ENCODE data around the gene PRPF40B. TPM values are rescaled to one million over a fixed set of nuclear protein-coding genes. Genes with fewer than 3 reads are reported as not detected.

PRPF40B gene
- total RNA-seq, 1 donor = 5.4 TPM

DNA sequence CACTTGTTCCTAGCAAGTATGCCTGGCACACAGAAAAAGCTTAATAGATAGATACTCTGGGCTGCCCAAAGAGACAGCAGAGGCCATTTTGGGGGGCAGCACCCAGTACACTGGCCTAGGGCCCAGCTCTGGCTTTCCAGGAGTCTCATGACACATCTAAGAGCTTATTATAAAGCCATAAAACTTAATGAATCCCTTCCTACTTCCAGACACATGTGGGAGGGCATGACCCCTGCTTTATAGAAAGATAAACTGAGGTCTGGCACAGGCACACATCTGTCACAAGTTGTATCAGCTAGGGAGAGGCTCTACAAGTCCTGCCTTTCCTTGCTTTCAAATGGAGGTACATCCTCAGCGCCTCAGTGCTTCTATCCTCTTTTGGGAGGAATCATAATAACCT is 56.7 kb downstream of the PRPF40B start:
- DNase-seq (ENCODE audit: low read depth in 2 of 3, low spot score in 2 of 3) = no peak

DNA sequence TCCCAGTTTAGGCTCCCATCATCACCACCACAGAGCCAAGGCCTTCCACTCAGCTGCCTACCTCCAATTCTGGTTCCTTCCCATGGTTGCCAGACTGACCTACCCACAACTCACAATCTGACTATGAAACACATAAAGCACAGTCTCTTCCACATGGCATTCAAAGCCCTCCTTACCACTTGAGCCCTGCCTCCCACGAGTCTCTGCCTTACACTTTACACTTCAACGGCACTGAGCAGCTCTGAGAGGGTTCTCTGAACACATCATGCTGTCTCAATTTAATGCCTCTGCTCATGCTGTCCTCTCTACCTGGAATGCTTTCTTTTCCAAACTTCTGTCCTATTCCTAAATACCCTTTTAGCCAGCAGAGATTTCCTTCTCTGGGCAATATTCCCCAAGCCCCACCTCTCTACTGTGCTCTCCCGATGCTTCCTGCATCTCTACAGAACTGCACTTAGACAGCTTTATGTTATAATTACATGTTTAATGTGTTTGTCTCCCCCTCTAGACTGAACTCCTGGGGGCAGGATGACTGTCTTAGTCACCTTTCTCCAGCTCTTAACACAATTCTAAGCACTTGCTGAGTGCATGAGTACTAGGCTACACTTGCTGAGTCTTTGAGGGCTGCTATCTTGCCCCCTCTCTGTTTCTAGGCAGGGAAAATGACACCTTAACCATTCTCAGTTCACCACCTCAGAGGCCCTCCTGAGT is 60.4 kb downstream of the PRPF40B start:
- DNase-seq (ENCODE audit: low read depth in 2 of 3, low spot score in 2 of 3) = no peak

GRCh38 chr12:49684310-49684854 is 61.0 kb downstream of the PRPF40B start:
- DNase-seq (ENCODE audit: low read depth in 2 of 3, low spot score in 2 of 3) = no peak

- DNase-seq (ENCODE audit: low read depth in 2 of 3, low spot score in 2 of 3) = no peak
These were observed 64.6 kb downstream of the PRPF40B start for GRCh38 chr12:49687941-49688340.

DNA sequence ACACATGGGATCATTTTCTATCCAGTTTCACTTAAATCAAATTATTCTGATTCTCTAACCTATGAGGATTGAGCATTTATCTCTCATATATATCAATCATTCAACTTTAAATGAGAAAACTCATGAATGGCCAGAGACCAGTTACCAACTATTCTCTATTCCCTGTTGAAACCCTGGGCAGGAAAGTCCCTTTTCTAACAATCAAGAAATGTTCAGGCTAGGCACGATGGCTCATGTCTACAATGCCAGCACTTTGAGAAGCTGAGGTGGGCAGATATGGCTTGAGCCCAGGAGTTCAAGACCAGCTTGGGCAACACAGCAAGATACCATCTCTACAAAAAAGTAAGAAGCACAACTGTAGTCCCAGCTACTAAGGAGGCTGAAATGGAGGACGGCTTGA is 65.9 kb downstream of the PRPF40B start:
- DNase-seq (ENCODE audit: low read depth in 2 of 3, low spot score in 2 of 3) = no peak

GRCh38 chr12:49689785-49690184 is 66.4 kb downstream of the PRPF40B start:
- DNase-seq (ENCODE audit: low read depth in 2 of 3, low spot score in 2 of 3) = no peak

- DNase-seq (ENCODE audit: low read depth in 2 of 3, low spot score in 2 of 3) = no peak
These were observed 69.5 kb downstream of the PRPF40B start for GRCh38 chr12:49692851-49693250.

DNA sequence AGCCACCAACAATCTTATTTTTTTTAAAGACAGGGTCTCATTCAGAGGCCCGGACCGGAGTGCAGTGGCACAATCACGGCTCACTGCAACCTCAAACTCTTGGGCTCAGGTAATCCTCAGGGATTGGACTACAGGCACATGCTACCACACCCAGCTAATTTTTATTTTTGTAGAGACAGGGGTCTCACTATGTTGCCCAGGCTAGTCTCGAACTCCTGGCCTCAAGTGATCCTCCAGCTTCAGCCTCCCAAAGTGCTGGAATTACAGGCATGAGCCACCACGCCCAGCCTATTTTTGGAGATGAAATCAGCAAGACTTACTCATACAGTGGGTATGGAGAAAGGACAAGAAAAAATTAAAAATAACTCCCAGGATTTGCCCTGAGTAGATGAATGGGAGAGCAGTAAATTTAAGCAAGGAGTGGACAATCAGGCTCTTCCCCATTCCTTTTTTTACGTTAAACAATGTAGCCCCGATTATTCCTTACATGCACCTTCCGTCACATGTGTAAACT is 70.6 kb downstream of the PRPF40B start:
- no peak for DNase-seq (ENCODE audit: low read depth in 2 of 3, low spot score in 2 of 3)

Small RNAs within 50 kb of the gene (small RNA-seq; reads per million reads assigned to genes)
- not detected for gene HIGD1AP9
- not detected for gene POLR2KP1
- not detected for gene RNU6-834P

Other genes starting within 250 kb of the PRPF40B start
- gene KCNH3, start 84.5 kb upstream of the PRPF40B start, total RNA-seq = 2.2 TPM
- gene MCRS1, start 55.4 kb upstream of the PRPF40B start, total RNA-seq = 79.2 TPM
- gene FAM186B, start 17.9 kb upstream of the PRPF40B start, total RNA-seq = 0.27 TPM
- gene FMNL3, start 83.8 kb downstream of the PRPF40B start, total RNA-seq = 22.4 TPM
- 230 TPM for gene TMBIM6, start 118.0 kb downstream of the PRPF40B start, total RNA-seq
- 24.8 TPM for gene NCKAP5L, start 204.9 kb downstream of the PRPF40B start, total RNA-seq
- 3.2 TPM for gene BCDIN3D, start 219.5 kb downstream of the PRPF40B start, total RNA-seq